ENCODE data around the gene DNER.

- no peak for TF ChIP-seq CTCF (IDR thresholded peaks at IDR 0.05)
- TF ChIP-seq POLR2A (IDR thresholded peaks at IDR 0.05), result no peak
- TF ChIP-seq EP300 (IDR thresholded peaks at IDR 0.05), result no peak
Observed at GRCh38 chr2:229401171-229401865, 313.0 kb downstream of the DNER start.
